H1 (cell line): ENCODE data around the gene NUDC. TPM values are rescaled to one million over a fixed set of nuclear protein-coding genes. Genes with fewer than 3 reads are reported as not detected.

Experiments used
- CTCF ChIA-PET: fragments of 300-600 bp; sonication (Branson Sonifier 250); formaldehyde crosslinking; loops from one replicate; lab custom pipeline; 2021; ENCODE audit not compliant: partially characterized antibody; lab: Charles Lee
- POLR2A ChIA-PET: fragments of 300-600 bp; sonication (Branson Sonifier 250); formaldehyde crosslinking; loops from one replicate; lab custom pipeline; 2021; ENCODE audit warnings: inconsistent platforms; ENCODE audit not compliant: partially characterized antibody; lab: Charles Lee
- DNase-seq, 2 experiments: peaks; one replicate each; pipeline versions ENCODE4 v3.0.0 to v3.0.0-alpha.2; 2010 to 2022; ENCODE audit warnings: low spot score in 2 of 2, low read depth in 1 of 2, mixed read lengths in 1 of 2
- FAIRE-seq: peaks from 2 replicates; lab custom pipeline; 2011; peaks lifted over from hg19 to GRCh38; lab: Jason Lieb, UNC
- H2AFZ ChIP-seq: 2 replicates; pipeline ENCODE4 v1.8.1; 2012; ENCODE audit warnings: low read length, inconsistent platforms
- H2AK5ac ChIP-seq: 2 replicates; pipeline ENCODE4 v1.6.1; 2013; ENCODE audit warnings: low read depth, low read length
- H2BK120ac ChIP-seq: replicated peaks from 2 replicates; pipeline ENCODE3; 2013; ENCODE audit warnings: low read depth, low read length, inconsistent platforms
- H2BK12ac ChIP-seq: 2 replicates; pipeline ENCODE4 v1.6.1; 2013; ENCODE audit warnings: low read depth, low read length
- H2BK15ac ChIP-seq: 2 replicates; pipeline ENCODE4 v1.6.1; 2013; ENCODE audit warnings: low read length
- H2BK20ac ChIP-seq: 2 replicates; pipeline ENCODE4 v1.6.1; 2013; ENCODE audit warnings: low read length
- H2BK5ac ChIP-seq: 2 replicates; pipeline ENCODE4 v1.6.1; 2013; ENCODE audit warnings: low read depth, low read length
- H3K14ac ChIP-seq: 2 replicates; pipeline ENCODE4 v1.6.1; 2013; ENCODE audit warnings: inconsistent platforms; ENCODE audit not compliant: insufficient read length
- H3K18ac ChIP-seq: 2 replicates; pipeline ENCODE4 v1.6.1; 2013; ENCODE audit warnings: low read length; ENCODE audit errors: extremely low read depth
- H3K23ac ChIP-seq: 2 replicates; pipeline ENCODE4 v1.6.1; 2013; ENCODE audit warnings: inconsistent platforms; ENCODE audit not compliant: insufficient read length
- H3K23me2 ChIP-seq: 2 replicates; pipeline ENCODE4 v1.6.1; 2013; ENCODE audit warnings: low read depth, low read length
- H3K27ac ChIP-seq: 2 replicates; pipeline ENCODE4 v1.6.1; 2011; ENCODE audit warnings: low read depth, low read length, inconsistent platforms
- H3K27me3 ChIP-seq, 4 experiments: replicated peaks in 1 of 4; 1 replicate in 1 of 4; 2 replicates in 3 of 4; pipeline versions ENCODE4 v1.6.1 to v1.8.1; 2011 to 2013; ENCODE audit warnings: low read length in 3 of 4, mild to moderate bottlenecking in 3 of 4, inconsistent platforms in 2 of 4, mixed read lengths in 2 of 4, moderate library complexity in 1 of 4; ENCODE audit not compliant: control insufficient read depth in 3 of 4, insufficient read depth in 3 of 4; ENCODE audit errors: extremely low read depth in 1 of 4
- H3K36me3 ChIP-seq, 4 experiments: 2 replicates each; pipeline versions ENCODE4 v1.6.1 to v1.8.1; 2011 to 2013; ENCODE audit warnings: mild to moderate bottlenecking in 4 of 4, low read length in 3 of 4, moderate library complexity in 2 of 4, control low read depth in 1 of 4, inconsistent platforms in 1 of 4; ENCODE audit not compliant: insufficient read depth in 4 of 4, control insufficient read depth in 2 of 4
- H3K4ac ChIP-seq: replicated peaks from 2 replicates; pipeline ENCODE3; 2013; ENCODE audit warnings: low read length, low read depth, mixed read lengths, inconsistent platforms; ENCODE audit not compliant: insufficient read length
- H3K4me1 ChIP-seq, 4 experiments: replicated peaks in 1 of 4; 1 replicate in 1 of 4; 2 replicates in 3 of 4; pipeline versions ENCODE4 v1.6.1 to v1.8.1; 2011 to 2013; ENCODE audit warnings: low read length in 3 of 4, inconsistent platforms in 2 of 4, mixed read lengths in 1 of 4; ENCODE audit not compliant: insufficient read depth in 4 of 4, control insufficient read depth in 3 of 4
- H3K4me2 ChIP-seq, 2 experiments: 2 replicates each; pipeline versions ENCODE4 v1.6.1 to v1.8.1; 2011 to 2013; ENCODE audit warnings: low read depth in 2 of 2, low read length in 2 of 2, control low read depth in 1 of 2, inconsistent platforms in 1 of 2, mild to moderate bottlenecking in 1 of 2; ENCODE audit not compliant: insufficient read depth in 1 of 2
- H3K4me3 ChIP-seq, 4 experiments: fragments of 200-600, 300-600 bp in 1 of 4; sonication (generic), shearing (Covaris generic), sonication (Bioruptor Twin) in 1 of 4; 2 replicates each; pipeline versions ENCODE4 v1.5.1 to v1.8.1; 2011 to 2016; ENCODE audit warnings: low read length in 4 of 4, low read depth in 3 of 4, control low read depth in 2 of 4, inconsistent platforms in 2 of 4, mild to moderate bottlenecking in 2 of 4, mixed read lengths in 1 of 4, moderate library complexity in 1 of 4; ENCODE audit not compliant: insufficient read depth in 2 of 4; ENCODE audit errors: extremely low read depth in 1 of 4
- H3K56ac ChIP-seq: replicated peaks from 2 replicates; pipeline ENCODE3; 2013; ENCODE audit warnings: low read depth, mild to moderate bottlenecking, mixed read lengths, low read length, inconsistent platforms; ENCODE audit not compliant: insufficient read length
- H3K79me1 ChIP-seq: 2 replicates; pipeline ENCODE4 v1.6.1; 2013; ENCODE audit warnings: low read depth, low read length, control low read depth
- H3K79me2 ChIP-seq, 2 experiments: 2 replicates each; pipeline versions ENCODE4 v1.6.1 to v1.8.1; 2012 to 2013; ENCODE audit warnings: low read length in 2 of 2, mild to moderate bottlenecking in 2 of 2, inconsistent platforms in 1 of 2; ENCODE audit not compliant: insufficient read depth in 2 of 2, control insufficient read depth in 1 of 2
- H3K9ac ChIP-seq, 4 experiments: replicated peaks in 1 of 4; 1 replicate in 1 of 4; 2 replicates in 3 of 4; pipeline versions ENCODE4 v1.6.1 to v1.8.1; 2011 to 2013; ENCODE audit warnings: low read depth in 3 of 4, low read length in 3 of 4, control low read depth in 2 of 4, mild to moderate bottlenecking in 2 of 4, moderate library complexity in 2 of 4, inconsistent platforms in 1 of 4; ENCODE audit errors: extremely low read depth in 1 of 4
- H3K9me3 ChIP-seq, 2 experiments: 2 replicates each; pipeline versions ENCODE4 v1.6.1 to v1.8.1; 2012 to 2013; ENCODE audit warnings: mild to moderate bottlenecking in 2 of 2, moderate library complexity in 2 of 2, control low read depth in 1 of 2, inconsistent platforms in 1 of 2, low read depth in 1 of 2, low read length in 1 of 2, mixed read lengths in 1 of 2; ENCODE audit not compliant: insufficient read depth in 2 of 2
- H4K20me1 ChIP-seq, 2 experiments: replicated peaks in 1 of 2; 2 replicates each; pipeline versions ENCODE3 to v1.8.1; 2011 to 2013; ENCODE audit warnings: inconsistent platforms in 2 of 2, low read length in 2 of 2, mild to moderate bottlenecking in 1 of 2; ENCODE audit not compliant: insufficient read depth in 2 of 2, control insufficient read depth in 1 of 2
- H4K5ac ChIP-seq: 2 replicates; pipeline ENCODE4 v1.6.1; 2013; ENCODE audit warnings: low read length, low read depth, mixed read lengths, inconsistent platforms; ENCODE audit not compliant: insufficient read length
- H4K8ac ChIP-seq: 2 replicates; pipeline ENCODE4 v1.8.0; 2013; ENCODE audit warnings: mild to moderate bottlenecking, moderate library complexity, low read length, inconsistent platforms; ENCODE audit not compliant: insufficient read depth; ENCODE audit errors: extremely low read depth
- H4K91ac ChIP-seq: replicated peaks from 2 replicates; pipeline ENCODE3; 2013; ENCODE audit warnings: low read length, mixed read lengths, inconsistent platforms; ENCODE audit not compliant: insufficient read length
- BACH1 ChIP-seq: IDR thresholded peaks from 2 replicates; pipeline ENCODE4 v1.6.1; 2012; ENCODE audit warnings: low read length, improper control_type of control experiment
- CEBPB ChIP-seq: IDR thresholded peaks from 2 replicates; pipeline ENCODE4 v1.6.1; 2012; ENCODE audit warnings: low read depth, low read length
- CHD2 ChIP-seq: IDR thresholded peaks from 2 replicates; pipeline ENCODE4 v1.6.1; 2012; ENCODE audit warnings: low read length, improper control_type of control experiment
- CREB1 ChIP-seq: IDR thresholded peaks from 2 replicates; pipeline ENCODE4 v1.6.1; 2012; ENCODE audit warnings: inconsistent platforms
- HDAC2 ChIP-seq, 2 experiments: fragments of 300-600 bp in 1 of 2; sonication (generic) in 1 of 2; IDR thresholded peaks; 2 replicates each; pipeline ENCODE4 v1.6.1; 2011 to 2012; ENCODE audit warnings: low read depth in 2 of 2, low read length in 2 of 2, mild to moderate bottlenecking in 2 of 2, moderate library complexity in 2 of 2, borderline replicate concordance in 1 of 2, inconsistent platforms in 1 of 2
- JUND ChIP-seq: IDR thresholded peaks from 2 replicates; pipeline ENCODE4 v1.6.1; 2011; ENCODE audit warnings: mild to moderate bottlenecking, improper control_type of control experiment, low read length
- MAFK ChIP-seq: IDR thresholded peaks from 2 replicates; pipeline ENCODE4 v1.6.1; 2012; ENCODE audit warnings: low read depth, mild to moderate bottlenecking, improper control_type of control experiment, low read length
- NANOG ChIP-seq: IDR thresholded peaks from 2 replicates; pipeline ENCODE4 v1.6.1; 2011; ENCODE audit warnings: low read length, low read depth, mild to moderate bottlenecking, inconsistent platforms; ENCODE audit not compliant: insufficient read depth, poor library complexity, severe bottlenecking
- PHF8 ChIP-seq: fragments of 200-600 bp; sonication (generic); conservative IDR thresholded peaks from 2 replicates; pipeline ENCODE4 v1.7.1; 2012; ENCODE audit warnings: low read depth, mild to moderate bottlenecking, inconsistent platforms, low read length, moderate library complexity
- RAD21 ChIP-seq, 2 experiments: IDR thresholded peaks in 1 of 2; conservative IDR thresholded peaks in 1 of 2; 2 replicates each; pipeline ENCODE4 v1.6.1; 2011; ENCODE audit warnings: low read depth in 2 of 2, low read length in 2 of 2, improper control_type of control experiment in 1 of 2, inconsistent platforms in 1 of 2, mild to moderate bottlenecking in 1 of 2, moderate library complexity in 1 of 2
- SP2 ChIP-seq: IDR thresholded peaks from 2 replicates; pipeline ENCODE4 v1.6.1; 2012; ENCODE audit warnings: mild to moderate bottlenecking, low read length, inconsistent platforms
- SRF ChIP-seq: IDR thresholded peaks from 2 replicates; pipeline ENCODE4 v1.6.1; 2011; ENCODE audit warnings: mild to moderate bottlenecking, low read depth, low read length, moderate library complexity
- TCF12 ChIP-seq: IDR thresholded peaks from 2 replicates; pipeline ENCODE4 v1.6.1; 2011; ENCODE audit warnings: low read depth, mild to moderate bottlenecking, low read length
- YY1 ChIP-seq: IDR thresholded peaks from 2 replicates; pipeline ENCODE4 v1.6.1; 2011; ENCODE audit warnings: low read depth, mild to moderate bottlenecking, low read length
- ZNF274 ChIP-seq: IDR thresholded peaks from 2 replicates; pipeline ENCODE4 v1.7.0; 2012; ENCODE audit warnings: low read length, borderline replicate concordance; ENCODE audit errors: extremely low read depth
- WGBS, 2 experiments: shearing (Covaris generic) in 1 of 2; methylation state at CpG; one replicate each; pipeline versions ENCODE4 v1.1.6 to v1.1.7; 2013 to 2015; ENCODE audit warnings: low lambda C conversion rate in 2 of 2, mixed read lengths in 2 of 2, inconsistent platforms in 1 of 2, low coverage in 1 of 2, missing lambda C conversion rate in 1 of 2; ENCODE audit not compliant: insufficient replicate concordance in 2 of 2, insufficient coverage in 1 of 2, insufficient read length in 1 of 2; ENCODE audit errors: extremely low coverage in 1 of 2, missing lambda C conversion rate in 1 of 2; 5-methylcytosine and 5-hydroxymethylcytosine counted together
- polyA plus RNA-seq, 7 experiments: library from polyadenylated mRNA; depleted of rRNA in 3 of 7; stranded (reverse) in 5 of 7; unstranded in 2 of 7; fragments of >200 nt in 5 of 7; fragments of 200-250 nt in 2 of 7; gene quantifications; 1 replicate in 5 of 7; 2 replicates in 1 of 7; 4 replicates in 1 of 7; pipeline versions ENCODE4 v1.2.1 to v1.2.3, GENCODE V29; 2011 to 2013; ENCODE audit warnings: missing spikeins in 2 of 7, mixed read lengths in 2 of 7
- total RNA-seq: library from RNA; stranded (reverse); fragmentation: NEBNext Ultra II Directional; extraction: Animal tissue kit (Norgen Biotek cat#: 25700); gene quantifications from 2 replicates; pipeline ENCODE4 v1.2.1, GENCODE V29; 2021

The NUDC gene
- total and polyA plus RNA-seq, 2 of the 8 experiments (the other 6 are each of a cell fraction or from before 2014, with no cell fraction given): 43.2 to 131 TPM

DNA sequence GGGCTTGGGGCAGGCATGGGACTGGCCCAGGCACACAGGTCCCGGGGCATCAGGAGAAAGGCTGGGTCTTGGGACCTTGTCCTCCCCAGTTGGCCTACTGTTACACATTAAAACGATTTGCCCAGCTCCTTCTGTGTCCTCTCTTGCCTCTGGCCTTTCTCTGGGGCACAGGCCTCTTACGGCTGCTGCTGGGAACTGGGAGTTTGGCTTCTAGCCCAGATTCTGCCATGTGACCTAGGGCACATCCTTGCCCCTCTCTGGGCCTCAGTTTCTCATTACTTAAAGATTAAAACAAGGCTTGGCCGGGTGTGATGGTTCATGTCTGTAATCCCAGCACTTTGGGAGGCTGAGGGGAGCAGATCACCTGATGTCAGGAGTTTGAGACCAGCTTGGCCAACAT, 24.7 kb downstream of the NUDC start:
- H3K23ac ChIP-seq: no peak overlapping the region
- H3K79me2 ChIP-seq: no peaks in the 10 kb centered on the region
- no peak overlapping the region for H3K27ac ChIP-seq
- DNase-seq (no peak), FAIRE-seq (no peak)
- H2AFZ ChIP-seq: no peak overlapping the region
- H3K4me1 ChIP-seq: no peaks in the 10 kb centered on the region
- H2BK120ac ChIP-seq: no peak overlapping the region
- H3K4me3 ChIP-seq: no peak overlapping the region
- H3K4ac ChIP-seq: no peak overlapping the region
- H3K14ac ChIP-seq: no peak overlapping the region
- H3K27me3 ChIP-seq: no peaks in the 10 kb centered on the region
- no peak overlapping the region for H2BK15ac ChIP-seq
- peaks cover 19 to 60% (median 40%) of the 10 kb centered on the region in 4 experiments for H3K36me3 ChIP-seq
- no peak overlapping the region for H4K5ac ChIP-seq
- H3K79me1 ChIP-seq: no peaks in the 10 kb centered on the region
- no peak overlapping the region for H2BK5ac ChIP-seq
- no peak overlapping the region for H3K9ac ChIP-seq
- no peaks in the 10 kb centered on the region for H3K9me3 ChIP-seq
- H4K20me1 ChIP-seq: peaks cover under 1 to 4% of the 10 kb centered on the region in 2 experiments
- H2BK12ac ChIP-seq: no peak overlapping the region
- CTCF ChIA-PET: interaction anchor here (0.8 to 1.5 kb wide), 3 partner anchors 18 to 56 kb away, joined by 3 read pairs; partner anchors contain the start of gene GPN2
- H3K56ac ChIP-seq: no peak overlapping the region
- WGBS, 2 experiments: 100% methylated on average over 4 of the region's 4 CpGs; no CpG with 5 or more reads in 1 of the 2 experiments
- H4K8ac ChIP-seq: no peak overlapping the region
- POLR2A ChIA-PET: interaction anchor here (0.8 to 2.4 kb wide), 7 partner anchors 9 to 61 kb away, joined by 3 to 16 read pairs (median 4); partner anchors contain the start of genes KDF1 and NUDC
- H4K91ac ChIP-seq: no peak overlapping the region
- no peak overlapping the region for H3K4me2 ChIP-seq
- no peak overlapping the region for H2BK20ac ChIP-seq
- no peaks in the 10 kb centered on the region for H3K23me2 ChIP-seq
- no peak overlapping the region for H2AK5ac ChIP-seq
- H3K18ac ChIP-seq: no peak overlapping the region
- TF ChIP-seq SRF (no peak), PHF8 (no peak), TCF12 (no peak), MAFK (no peak), YY1 (no peak), RAD21 (IDR thresholded peaks at IDR 0.05 in 1 of 2, conservative IDR thresholded peaks at IDR 0.05 in 1 of 2; ENCODE audit: low read depth in 2 of 2, low read length in 2 of 2) (no peak), NANOG (no peak), SP2 (no peak), ZNF274 (no peak), JUND (no peak), CHD2 (no peak), CEBPB (no peak), CREB1 (no peak), BACH1 (no peak), HDAC2 (IDR thresholded peaks at IDR 0.05; ENCODE audit: borderline replicate concordance in 1 of 2, low read depth in 2 of 2, low read length in 2 of 2) (no peak)
